Astrocyte (in vitro differentiated cells and primary cell): Measurements from ENCODE around the gene FASN.

Experiments
- EZH2 ChIP-seq: IDR thresholded peaks from 2 replicates; pipeline ENCODE4 v1.6.1; 2012; ENCODE audit warnings: mild to moderate bottlenecking, low read length, inconsistent platforms; ENCODE audit not compliant: insufficient read depth
- TF ChIP-seq, protein P1 (sequence below): IDR thresholded peaks from 2 replicates; pipeline ENCODE4 v1.5.1; 2011; ENCODE audit warnings: low read depth, mild to moderate bottlenecking, inconsistent platforms, low read length, moderate library complexity; ENCODE audit not compliant: insufficient read depth

DNA sequence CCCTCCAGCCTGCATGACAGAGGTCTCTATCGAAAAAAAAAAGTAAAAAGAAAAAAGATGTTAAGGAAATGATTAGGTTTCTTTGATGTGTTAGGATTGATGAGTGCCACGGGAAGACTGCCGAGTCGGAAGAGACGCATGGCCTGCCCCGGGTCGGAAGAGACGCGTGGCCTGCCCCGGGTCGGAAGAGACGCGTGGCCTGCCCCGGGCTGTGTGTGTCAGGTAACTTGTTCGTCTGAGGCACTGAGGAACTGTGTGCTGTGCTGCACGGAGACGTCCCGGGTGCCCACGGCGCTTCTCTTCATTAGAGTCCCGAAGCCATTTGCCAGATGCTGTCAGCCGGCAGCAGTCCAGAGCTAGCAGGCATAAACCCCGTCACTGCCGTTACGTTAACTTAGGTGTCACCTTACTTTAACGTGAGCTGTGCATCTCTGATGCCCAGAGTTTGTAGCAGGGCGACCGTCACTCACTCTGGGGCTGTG, 40.5 kb upstream of the FASN start:
- TF ChIP-seq, protein P1, sequence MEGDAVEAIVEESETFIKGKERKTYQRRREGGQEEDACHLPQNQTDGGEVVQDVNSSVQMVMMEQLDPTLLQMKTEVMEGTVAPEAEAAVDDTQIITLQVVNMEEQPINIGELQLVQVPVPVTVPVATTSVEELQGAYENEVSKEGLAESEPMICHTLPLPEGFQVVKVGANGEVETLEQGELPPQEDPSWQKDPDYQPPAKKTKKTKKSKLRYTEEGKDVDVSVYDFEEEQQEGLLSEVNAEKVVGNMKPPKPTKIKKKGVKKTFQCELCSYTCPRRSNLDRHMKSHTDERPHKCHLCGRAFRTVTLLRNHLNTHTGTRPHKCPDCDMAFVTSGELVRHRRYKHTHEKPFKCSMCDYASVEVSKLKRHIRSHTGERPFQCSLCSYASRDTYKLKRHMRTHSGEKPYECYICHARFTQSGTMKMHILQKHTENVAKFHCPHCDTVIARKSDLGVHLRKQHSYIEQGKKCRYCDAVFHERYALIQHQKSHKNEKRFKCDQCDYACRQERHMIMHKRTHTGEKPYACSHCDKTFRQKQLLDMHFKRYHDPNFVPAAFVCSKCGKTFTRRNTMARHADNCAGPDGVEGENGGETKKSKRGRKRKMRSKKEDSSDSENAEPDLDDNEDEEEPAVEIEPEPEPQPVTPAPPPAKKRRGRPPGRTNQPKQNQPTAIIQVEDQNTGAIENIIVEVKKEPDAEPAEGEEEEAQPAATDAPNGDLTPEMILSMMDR, result no peak
- no peak for TF ChIP-seq EZH2
